ENCODE results near the gene DNAH10.

Gene DNAH10

GRCh38 chr12:123963821-123964220, 201.7 kb downstream of the DNAH10 start (continued):
- TF ChIP-seq, protein P1, sequence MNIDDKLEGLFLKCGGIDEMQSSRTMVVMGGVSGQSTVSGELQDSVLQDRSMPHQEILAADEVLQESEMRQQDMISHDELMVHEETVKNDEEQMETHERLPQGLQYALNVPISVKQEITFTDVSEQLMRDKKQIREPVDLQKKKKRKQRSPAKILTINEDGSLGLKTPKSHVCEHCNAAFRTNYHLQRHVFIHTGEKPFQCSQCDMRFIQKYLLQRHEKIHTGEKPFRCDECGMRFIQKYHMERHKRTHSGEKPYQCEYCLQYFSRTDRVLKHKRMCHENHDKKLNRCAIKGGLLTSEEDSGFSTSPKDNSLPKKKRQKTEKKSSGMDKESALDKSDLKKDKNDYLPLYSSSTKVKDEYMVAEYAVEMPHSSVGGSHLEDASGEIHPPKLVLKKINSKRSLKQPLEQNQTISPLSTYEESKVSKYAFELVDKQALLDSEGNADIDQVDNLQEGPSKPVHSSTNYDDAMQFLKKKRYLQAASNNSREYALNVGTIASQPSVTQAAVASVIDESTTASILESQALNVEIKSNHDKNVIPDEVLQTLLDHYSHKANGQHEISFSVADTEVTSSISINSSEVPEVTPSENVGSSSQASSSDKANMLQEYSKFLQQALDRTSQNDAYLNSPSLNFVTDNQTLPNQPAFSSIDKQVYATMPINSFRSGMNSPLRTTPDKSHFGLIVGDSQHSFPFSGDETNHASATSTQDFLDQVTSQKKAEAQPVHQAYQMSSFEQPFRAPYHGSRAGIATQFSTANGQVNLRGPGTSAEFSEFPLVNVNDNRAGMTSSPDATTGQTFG (tag by site-specific recombination; IDR thresholded peaks at IDR 0.05; ENCODE audit: borderline replicate concordance) = no peak
- TF ChIP-seq ZNF416 (tag by site-specific recombination; IDR thresholded peaks at IDR 0.05) (no peak), YY1 (tag by site-specific recombination; IDR thresholded peaks at IDR 0.05) (no peak), KLF7 (tag by site-specific recombination; IDR thresholded peaks at IDR 0.05; ENCODE audit: borderline replicate concordance) (no peak), ZNF561 (tag by site-specific recombination; IDR thresholded peaks at IDR 0.05; ENCODE audit: borderline replicate concordance) (no peak)
- TF ChIP-seq, protein P2, sequence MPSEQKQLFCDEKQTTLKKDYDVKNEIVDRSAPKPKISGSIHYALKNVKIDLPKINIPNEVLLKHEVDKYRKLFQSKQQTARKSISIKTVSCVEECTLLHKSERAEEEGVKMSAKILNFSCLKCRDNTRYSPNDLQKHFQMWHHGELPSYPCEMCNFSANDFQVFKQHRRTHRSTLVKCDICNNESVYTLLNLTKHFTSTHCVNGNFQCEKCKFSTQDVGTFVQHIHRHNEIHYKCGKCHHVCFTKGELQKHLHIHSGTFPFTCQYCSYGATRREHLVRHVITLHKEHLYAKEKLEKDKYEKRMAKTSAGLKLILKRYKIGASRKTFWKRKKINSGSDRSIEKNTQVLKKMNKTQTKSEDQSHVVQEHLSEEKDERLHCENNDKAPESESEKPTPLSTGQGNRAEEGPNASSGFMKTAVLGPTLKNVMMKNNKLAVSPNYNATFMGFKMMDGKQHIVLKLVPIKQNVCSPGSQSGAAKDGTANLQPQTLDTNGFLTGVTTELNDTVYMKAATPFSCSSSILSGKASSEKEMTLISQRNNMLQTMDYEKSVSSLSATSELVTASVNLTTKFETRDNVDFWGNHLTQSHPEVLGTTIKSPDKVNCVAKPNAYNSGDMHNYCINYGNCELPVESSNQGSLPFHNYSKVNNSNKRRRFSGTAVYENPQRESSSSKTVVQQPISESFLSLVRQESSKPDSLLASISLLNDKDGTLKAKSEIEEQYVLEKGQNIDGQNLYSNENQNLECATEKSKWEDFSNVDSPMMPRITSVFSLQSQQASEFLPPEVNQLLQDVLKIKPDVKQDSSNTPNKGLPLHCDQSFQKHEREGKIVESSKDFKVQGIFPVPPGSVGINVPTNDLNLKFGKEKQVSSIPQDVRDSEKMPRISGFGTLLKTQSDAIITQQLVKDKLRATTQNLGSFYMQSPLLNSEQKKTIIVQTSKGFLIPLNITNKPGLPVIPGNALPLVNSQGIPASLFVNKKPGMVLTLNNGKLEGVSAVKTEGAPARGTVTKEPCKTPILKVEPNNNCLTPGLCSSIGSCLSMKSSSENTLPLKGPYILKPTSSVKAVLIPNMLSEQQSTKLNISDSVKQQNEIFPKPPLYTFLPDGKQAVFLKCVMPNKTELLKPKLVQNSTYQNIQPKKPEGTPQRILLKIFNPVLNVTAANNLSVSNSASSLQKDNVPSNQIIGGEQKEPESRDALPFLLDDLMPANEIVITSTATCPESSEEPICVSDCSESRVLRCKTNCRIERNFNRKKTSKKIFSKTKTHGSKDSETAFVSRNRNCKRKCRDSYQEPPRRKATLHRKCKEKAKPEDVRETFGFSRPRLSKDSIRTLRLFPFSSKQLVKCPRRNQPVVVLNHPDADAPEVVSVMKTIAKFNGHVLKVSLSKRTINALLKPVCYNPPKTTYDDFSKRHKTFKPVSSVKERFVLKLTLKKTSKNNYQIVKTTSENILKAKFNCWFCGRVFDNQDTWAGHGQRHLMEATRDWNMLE (tag by site-specific recombination; conservative IDR thresholded peaks at IDR 0.05; ENCODE audit: low read depth) = no peak

DNA sequence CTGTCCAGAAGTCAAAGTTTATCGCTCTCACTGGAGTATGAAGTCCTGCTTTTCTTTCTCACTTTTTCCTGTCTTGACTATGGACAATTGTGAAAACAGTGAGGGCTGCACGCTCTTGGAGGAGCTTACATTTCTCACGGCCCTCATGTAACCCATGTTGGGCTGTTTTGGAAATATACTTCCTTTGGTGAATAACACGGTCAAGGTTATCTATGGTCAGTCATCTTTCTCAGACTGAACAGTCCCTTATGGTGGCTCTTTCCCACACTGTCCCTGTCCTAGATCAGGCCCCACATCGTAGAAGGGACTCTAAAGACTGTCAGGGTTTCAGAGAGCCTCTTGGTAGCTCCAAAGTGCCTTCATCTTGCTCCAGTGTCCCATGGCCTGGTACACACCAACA, 203.3 kb downstream of the DNAH10 start:
- Histone ChIP-seq H3K36me3 (ENCODE audit: control insufficient read depth in 2 of 2, insufficient read depth in 1 of 2, low read length in 2 of 2) (peaks cover 0 to 7% of the 10 kb centered on the region in 2 experiments; a peak in 1 of 3 replicates), H3K4me3 (ENCODE audit: low read depth, low read length) (no peak overlapping the region), H3K4me1 (ENCODE audit: control insufficient read depth, insufficient read depth, low read length) (peaks cover 4% of the 10 kb centered on the region), H3K9me3 (ENCODE audit: control insufficient read depth, insufficient read depth, low read depth, low read length) (no peaks in the 10 kb centered on the region), H3K27ac (ENCODE audit: extremely low read depth, low read depth, low read length) (no peak overlapping the region)
- ChIA-PET CTCF (interaction anchor here (0.6 to 1.2 kb wide), 3 partner anchors 10 to 71 kb away, joined by 3 read pairs; no protein-coding TSS in a partner anchor), POLR2A (no interaction called here)
- no peak for TF ChIP-seq WT1 (tag by site-specific recombination; IDR thresholded peaks at IDR 0.05)

GRCh38 chr12:123966596-123966995, 204.5 kb downstream of the DNAH10 start:
- ChIA-PET POLR2A (no interaction called here), CTCF (interaction anchor here (1.4 kb wide), 1 partner anchor 61 kb away, joined by 3 read pairs; no protein-coding TSS in a partner anchor)
- Histone ChIP-seq H3K4me1 (ENCODE audit: control insufficient read depth, insufficient read depth, low read length) (peaks cover 7% of the 10 kb centered on the region), H3K4me3 (ENCODE audit: low read depth, low read length) (no peak overlapping the region), H3K27ac (ENCODE audit: extremely low read depth, low read depth, low read length) (no peak overlapping the region), H3K36me3 (ENCODE audit: control insufficient read depth in 2 of 2, insufficient read depth in 1 of 2, low read length in 2 of 2) (peaks cover 0 to 7% of the 10 kb centered on the region in 2 experiments; a peak in 1 of 3 replicates), H3K9me3 (ENCODE audit: control insufficient read depth, insufficient read depth, low read depth, low read length) (no peaks in the 10 kb centered on the region)
- no peak for TF ChIP-seq ZNF610 (tag by site-specific recombination; IDR thresholded peaks at IDR 0.05; ENCODE audit: borderline replicate concordance)
- no peak for TF ChIP-seq ZNF202 (tag by site-specific recombination; IDR thresholded peaks at IDR 0.05; ENCODE audit: borderline replicate concordance)
- no peak for TF ChIP-seq ZBTB7A (tag by site-specific recombination; IDR thresholded peaks at IDR 0.05; ENCODE audit: low read depth)
- no peak for TF ChIP-seq ZNF626 (tag by site-specific recombination; IDR thresholded peaks at IDR 0.05)
- no peak for TF ChIP-seq ZNF747 (tag by site-specific recombination; IDR thresholded peaks at IDR 0.05)
- no peak for TF ChIP-seq ZNF791 (tag by site-specific recombination; IDR thresholded peaks at IDR 0.05)
- TF ChIP-seq ZNF585B (tag by site-specific recombination; IDR thresholded peaks at IDR 0.05) = no peak
- no peak for TF ChIP-seq ZNF10 (tag by site-specific recombination; IDR thresholded peaks at IDR 0.05)
- TF ChIP-seq, protein P3, sequence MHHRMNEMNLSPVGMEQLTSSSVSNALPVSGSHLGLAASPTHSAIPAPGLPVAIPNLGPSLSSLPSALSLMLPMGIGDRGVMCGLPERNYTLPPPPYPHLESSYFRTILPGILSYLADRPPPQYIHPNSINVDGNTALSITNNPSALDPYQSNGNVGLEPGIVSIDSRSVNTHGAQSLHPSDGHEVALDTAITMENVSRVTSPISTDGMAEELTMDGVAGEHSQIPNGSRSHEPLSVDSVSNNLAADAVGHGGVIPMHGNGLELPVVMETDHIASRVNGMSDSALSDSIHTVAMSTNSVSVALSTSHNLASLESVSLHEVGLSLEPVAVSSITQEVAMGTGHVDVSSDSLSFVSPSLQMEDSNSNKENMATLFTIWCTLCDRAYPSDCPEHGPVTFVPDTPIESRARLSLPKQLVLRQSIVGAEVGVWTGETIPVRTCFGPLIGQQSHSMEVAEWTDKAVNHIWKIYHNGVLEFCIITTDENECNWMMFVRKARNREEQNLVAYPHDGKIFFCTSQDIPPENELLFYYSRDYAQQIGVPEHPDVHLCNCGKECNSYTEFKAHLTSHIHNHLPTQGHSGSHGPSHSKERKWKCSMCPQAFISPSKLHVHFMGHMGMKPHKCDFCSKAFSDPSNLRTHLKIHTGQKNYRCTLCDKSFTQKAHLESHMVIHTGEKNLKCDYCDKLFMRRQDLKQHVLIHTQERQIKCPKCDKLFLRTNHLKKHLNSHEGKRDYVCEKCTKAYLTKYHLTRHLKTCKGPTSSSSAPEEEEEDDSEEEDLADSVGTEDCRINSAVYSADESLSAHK (tag by site-specific recombination; IDR thresholded peaks at IDR 0.05) = no peak
- TF ChIP-seq ZNF157 (tag by site-specific recombination; IDR thresholded peaks at IDR 0.05) = no peak
- no peak for TF ChIP-seq ZNF175 (tag by site-specific recombination; IDR thresholded peaks at IDR 0.05)
- no peak for TF ChIP-seq ZNF366 (tag by site-specific recombination; conservative IDR thresholded peaks at IDR 0.05)
- TF ChIP-seq ZNF354C (tag by site-specific recombination; IDR thresholded peaks at IDR 0.05; ENCODE audit: borderline replicate concordance, low read depth) = no peak
- TF ChIP-seq GLI2 (tag by site-specific recombination; IDR thresholded peaks at IDR 0.05; ENCODE audit: borderline replicate concordance, low read depth) = no peak
